ENCODE measurements around the gene TMED6.

DNA sequence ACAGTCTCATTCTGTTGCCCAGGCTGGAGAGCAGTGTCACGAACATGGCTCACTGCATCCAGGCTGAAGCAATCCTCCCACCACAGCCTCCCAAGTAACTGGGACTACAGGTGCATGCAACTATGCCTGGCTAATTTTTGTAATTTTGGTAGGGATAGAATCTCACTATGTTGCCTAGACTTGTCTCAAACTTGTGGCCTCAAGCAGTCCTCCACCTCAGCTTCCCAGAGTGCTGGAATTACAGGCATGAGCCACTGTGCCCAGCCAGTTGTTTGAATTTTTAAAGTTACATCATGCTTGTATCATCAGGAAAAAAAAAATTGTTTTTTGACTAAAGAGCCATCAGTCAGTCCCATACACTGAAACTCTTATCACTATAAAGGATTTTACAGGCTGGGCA, 57.5 kb downstream of the TMED6 start:
- TF ChIP-seq YY1 (IDR thresholded peaks at IDR 0.05; ENCODE audit: insufficient read depth, insufficient read length), result no peak
- TF ChIP-seq SUZ12 (IDR thresholded peaks at IDR 0.05; ENCODE audit: extremely low read depth, insufficient read depth, insufficient read length), result no peak
